CD4-positive, alpha-beta T cell (primary cell): ENCODE data around the gene MFAP4. TPM values are rescaled to one million over a fixed set of nuclear protein-coding genes. Genes with fewer than 3 reads are reported as not detected.

ENCODE experiments used
- ATAC-seq: fragments of 200-7000 bp; cut with Tn5 transposase; one replicate; pipeline ENCODE4 v1.10.0; 2022; ENCODE audit warnings: mild to moderate bottlenecking; ENCODE audit not compliant: poor library complexity
- CTCF ChIA-PET: fragments of 350-600 bp; sonication (Branson Sonifier 250); formaldehyde crosslinking; loops from one replicate; lab custom pipeline; 2021; ENCODE audit warnings: antibody characterized with exemption, inconsistent platforms; lab: Charles Lee
- POLR2A ChIA-PET: fragments of 350-600 bp; sonication (Branson Sonifier 250); formaldehyde crosslinking; loops from one replicate; lab custom pipeline; 2021; ENCODE audit warnings: antibody characterized with exemption, inconsistent platforms; lab: Charles Lee
- DNase-seq, 14 experiments: peaks; one replicate each; pipeline ENCODE4 v3.0.0-alpha.2; 2013 to 2020; ENCODE audit warnings: mixed read lengths in 2 of 14
- H3K27ac ChIP-seq, 2 donors: one replicate each; pipeline versions ENCODE4 v1.5.1 to v1.7.0; 2013; ENCODE audit warnings: low read length in 2 of 2, low read depth in 1 of 2, mild to moderate bottlenecking in 1 of 2
- H3K27me3 ChIP-seq, 2 experiments: 1 replicate in 1 of 2; 2 replicates in 1 of 2; pipeline versions ENCODE4 v1.6.1 to v1.7.0; 2013; ENCODE audit warnings: low read length in 2 of 2, control low read depth in 1 of 2, mild to moderate bottlenecking in 1 of 2, moderate library complexity in 1 of 2; ENCODE audit not compliant: insufficient read depth in 2 of 2, control insufficient read depth in 1 of 2
- H3K36me3 ChIP-seq: one replicate; pipeline ENCODE4 v1.6.1; 2013; ENCODE audit warnings: low read length, control low read depth; ENCODE audit not compliant: insufficient read depth
- H3K4me1 ChIP-seq: one replicate; pipeline ENCODE4 v1.6.1; 2013; ENCODE audit warnings: low read length, control low read depth; ENCODE audit not compliant: insufficient read depth
- H3K4me3 ChIP-seq: one replicate; pipeline ENCODE4 v1.5.1; 2013; ENCODE audit warnings: mild to moderate bottlenecking, low read length, moderate library complexity
- H3K9me3 ChIP-seq, 2 experiments: 1 replicate in 1 of 2; 2 replicates in 1 of 2; pipeline versions ENCODE4 v1.6.1 to v1.7.0; 2013; ENCODE audit warnings: low read length in 2 of 2, mild to moderate bottlenecking in 2 of 2, control low read depth in 1 of 2, moderate library complexity in 1 of 2; ENCODE audit not compliant: control insufficient read depth in 1 of 2, insufficient read depth in 1 of 2
- H3K27ac Mint-ChIP-seq: one replicate; pipeline ENCODE4 v1.8.0; 2020; ENCODE audit warnings: mixed read lengths
- H3K27me3 Mint-ChIP-seq: one replicate; pipeline ENCODE4 v1.8.0; 2021; ENCODE audit warnings: mixed read lengths
- H3K36me3 Mint-ChIP-seq: one replicate; pipeline ENCODE4 v1.8.0; 2021; ENCODE audit warnings: low read depth, mixed read lengths
- H3K4me1 Mint-ChIP-seq: one replicate; pipeline ENCODE4 v1.8.0; 2021; ENCODE audit warnings: low read depth, mixed read lengths
- H3K4me3 Mint-ChIP-seq: one replicate; pipeline ENCODE4 v1.8.0; 2020; ENCODE audit warnings: mild to moderate bottlenecking, mixed read lengths
- H3K9me3 Mint-ChIP-seq: one replicate; pipeline ENCODE4 v1.8.0; 2020; ENCODE audit warnings: mixed read lengths
- CTCF ChIP-seq: fragments of 200-600 bp; IDR thresholded peaks from one replicate; pipeline ENCODE4 v1.8.0; 2022; ENCODE audit warnings: antibody characterized with exemption, mild to moderate bottlenecking
- intact Hi-C, 2 experiments: fragments of 100-400 bp; cut with DNase I in 1 of 2; cut with micrococcal nuclease in 1 of 2; formaldehyde crosslinking; loops; one replicate each; pipeline versions ENCODE4 v1.15.1 to v1.9.0; 2023 to 2025; cut with DNase I, micrococcal nuclease
- microRNA-seq: library from miRNA; unstranded; fragments of <30 nt; microRNA quantifications from one replicate; pipeline ENCODE4 v1.2.0, GENCODE V29; 2021; ENCODE audit warnings: borderline microRNAs expressed, borderline replicate concordance
- total RNA-seq, 174 experiments: library from RNA in 2 of 174; stranded (reverse) in 2 of 174; gene quantifications; one replicate each; pipeline ENCODE4 v1.2.3 and lab custom pipeline; 2021 to 2026

MFAP4 gene
- total RNA-seq, 2 experiments from 2014 or later, result not detected

- Histone ChIP-seq H3K4me3 (no peak overlapping the region), H3K36me3 (no peaks in the 10 kb centered on the region), H3K9me3 (no peaks in the 10 kb centered on the region), H3K27ac (no peak overlapping the region), H3K4me1 (no peaks in the 10 kb centered on the region), H3K27me3 (peaks cover 5 to 6% of the 10 kb centered on the region in 2 experiments)
- Mint-ChIP-seq H3K27me3 (peaks cover 29% of the 10 kb centered on the region), H3K27ac (no peak overlapping the region), H3K9me3 (no peaks in the 10 kb centered on the region), H3K4me1 (no peaks in the 10 kb centered on the region), H3K36me3 (no peaks in the 10 kb centered on the region), H3K4me3 (no peak overlapping the region)
- ATAC-seq (no peak), DNase-seq (peak in 1 of 14 experiments; percentile 12)
- intact Hi-C loops, result no loop called here
- ChIA-PET POLR2A (no interaction called here), CTCF (no interaction called here)
- TF ChIP-seq CTCF, result no peak
These were observed 53.2 kb downstream of the MFAP4 start for GRCh38 chr17:19333736-19334290.

Small RNA genes within 50 kb of the gene (microRNA-seq; reads per million reads assigned to microRNA genes)
- 3.9 reads per million, percentile 20 among the genes with 10 or more reads in this experiment for gene MIR1180

Other genes starting within 250 kb of the MFAP4 start
- gene EPN2, start 149.8 kb downstream of the MFAP4 start, total RNA-seq, result 10 to 100 TPM; 11.9 to 12.3 TPM
- under 1 TPM; 0.66 to 0.73 TPM for gene B9D1, start 24.5 kb downstream of the MFAP4 start, total RNA-seq
- 10 to 100 TPM; 15.2 to 17.3 TPM for gene MAPK7, start 8.7 kb downstream of the MFAP4 start, total RNA-seq
- gene RNF112, start 24.0 kb upstream of the MFAP4 start, total RNA-seq, result 1 to 10 TPM; 1.4 to 1.5 TPM
- not detected for gene SLC47A1, start 146.7 kb upstream of the MFAP4 start, total RNA-seq